OCI-LY1 (cell line): Measurements from ENCODE around the gene ZMIZ1.

Experiments used
- CTCF ChIP-seq: fragments of 200-600 bp; sonication (generic), shearing (Covaris generic); IDR thresholded peaks from 2 replicates; pipeline ENCODE4 v1.5.1; 2017; ENCODE audit warnings: mild to moderate bottlenecking, antibody characterized with exemption, low read length, moderate library complexity, mixed read lengths
- EZH2 ChIP-seq: fragments of 200-600 bp; sonication (generic), shearing (Covaris generic); IDR thresholded peaks from 2 replicates; pipeline ENCODE4 v1.8.0; 2017; ENCODE audit warnings: borderline replicate concordance, mixed run types, mild to moderate bottlenecking, antibody characterized with exemption, low read length, moderate library complexity, mixed read lengths

DNA sequence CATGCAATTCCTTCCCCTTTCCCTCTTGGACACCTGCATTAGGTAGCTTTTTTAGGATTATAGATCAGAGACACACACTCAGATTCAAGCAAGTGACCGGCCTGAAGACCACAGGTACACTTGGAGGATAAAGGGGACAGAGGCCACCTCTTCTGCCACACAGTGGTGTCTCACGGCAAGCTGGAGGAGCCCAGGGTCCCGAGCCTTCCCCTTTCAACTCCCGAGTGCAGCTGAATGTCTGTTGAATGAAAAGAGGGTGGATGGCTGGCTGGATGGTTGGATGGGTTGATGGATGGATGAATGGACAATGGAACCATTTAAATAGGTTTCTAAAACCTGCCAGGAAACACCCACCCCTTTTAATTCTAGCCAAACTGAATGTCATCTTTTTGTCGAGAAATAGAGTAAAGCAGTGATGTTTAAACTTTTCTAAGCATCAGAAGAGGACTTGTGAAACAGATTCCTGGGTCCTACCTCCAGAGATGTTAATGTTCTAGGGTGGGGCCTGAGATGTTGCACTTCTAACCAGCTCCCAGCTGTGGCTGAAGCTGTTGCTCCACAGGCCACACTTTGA lies 49.2 kb upstream of the ZMIZ1 start:
- no peak for TF ChIP-seq EZH2
- no peak for TF ChIP-seq CTCF
